ES-I3 (cell line): Measurements from ENCODE around the gene GLB1L2.

Source experiments
- H3K36me3 ChIP-seq: 2 replicates; pipeline ENCODE4 v1.6.1; 2013; ENCODE audit warnings: mild to moderate bottlenecking, low read length, control low read depth, moderate library complexity; ENCODE audit not compliant: insufficient read depth
- H3K4me1 ChIP-seq: 2 replicates; pipeline ENCODE4 v1.6.1; 2013; ENCODE audit warnings: mild to moderate bottlenecking, control low read depth, low read length; ENCODE audit not compliant: insufficient read depth
- H3K9ac ChIP-seq: 2 replicates; pipeline ENCODE4 v1.6.1; 2013; ENCODE audit warnings: low read depth, mild to moderate bottlenecking, low read length, moderate library complexity
- H3K9me3 ChIP-seq: 2 replicates; pipeline ENCODE4 v1.6.1; 2013; ENCODE audit warnings: mild to moderate bottlenecking, low read length, moderate library complexity; ENCODE audit not compliant: control insufficient read depth, insufficient read depth

GLB1L2 gene

GRCh38 chr11:134374171-134374570, 42.4 kb downstream of the GLB1L2 start:
- no peak overlapping the region for H3K9ac ChIP-seq
- H3K4me1 ChIP-seq = no peaks in the 10 kb centered on the region
- no peaks in the 10 kb centered on the region for H3K36me3 ChIP-seq
- no peaks in the 10 kb centered on the region for H3K9me3 ChIP-seq

GRCh38 chr11:134374891-134375550, 43.2 kb downstream of the GLB1L2 start:
- H3K9me3 ChIP-seq = no peaks in the 10 kb centered on the region
- no peaks in the 10 kb centered on the region for H3K36me3 ChIP-seq
- H3K9ac ChIP-seq = no peak overlapping the region
- no peaks in the 10 kb centered on the region for H3K4me1 ChIP-seq

- Histone ChIP-seq H3K4me1 (no peaks in the 10 kb centered on the region), H3K36me3 (no peaks in the 10 kb centered on the region), H3K9me3 (no peaks in the 10 kb centered on the region), H3K9ac (no peak overlapping the region)
Measured at GRCh38 chr11:134376150-134376921, 44.5 kb downstream of the GLB1L2 start.

GRCh38 chr11:134377876-134378275, 46.1 kb downstream of the GLB1L2 start:
- Histone ChIP-seq H3K4me1 (no peaks in the 10 kb centered on the region), H3K9me3 (no peaks in the 10 kb centered on the region), H3K36me3 (no peaks in the 10 kb centered on the region), H3K9ac (no peak overlapping the region)

GRCh38 chr11:134379241-134379640, 47.5 kb downstream of the GLB1L2 start:
- no peaks in the 10 kb centered on the region for H3K9me3 ChIP-seq
- H3K36me3 ChIP-seq = no peaks in the 10 kb centered on the region
- H3K9ac ChIP-seq = no peak overlapping the region
- no peaks in the 10 kb centered on the region for H3K4me1 ChIP-seq

GRCh38 chr11:134380229-134380628, 48.4 kb downstream of the GLB1L2 start:
- Histone ChIP-seq H3K4me1 (no peaks in the 10 kb centered on the region), H3K9me3 (no peaks in the 10 kb centered on the region), H3K9ac (no peak overlapping the region), H3K36me3 (no peaks in the 10 kb centered on the region)

- H3K4me1 ChIP-seq = no peaks in the 10 kb centered on the region
- no peaks in the 10 kb centered on the region for H3K9me3 ChIP-seq
- H3K36me3 ChIP-seq = no peaks in the 10 kb centered on the region
- H3K9ac ChIP-seq = no peak overlapping the region
Measured at GRCh38 chr11:134380785-134381184, 49.0 kb downstream of the GLB1L2 start.

GRCh38 chr11:134382257-134382656, 50.5 kb downstream of the GLB1L2 start:
- Histone ChIP-seq H3K36me3 (no peaks in the 10 kb centered on the region), H3K4me1 (peaks cover 8% of the 10 kb centered on the region; the same call in 1 of the 2 replicates), H3K9ac (no peak overlapping the region), H3K9me3 (no peaks in the 10 kb centered on the region)

- Histone ChIP-seq H3K4me1 (peaks cover 9% of the 10 kb centered on the region; the same call in 1 of the 2 replicates), H3K36me3 (no peaks in the 10 kb centered on the region), H3K9ac (no peak overlapping the region), H3K9me3 (no peaks in the 10 kb centered on the region)
Measured at GRCh38 chr11:134382830-134383229, 51.0 kb downstream of the GLB1L2 start.

- Histone ChIP-seq H3K4me1 (peaks cover 9% of the 10 kb centered on the region; the same call in 1 of the 2 replicates), H3K36me3 (no peaks in the 10 kb centered on the region), H3K9ac (no peak overlapping the region), H3K9me3 (no peaks in the 10 kb centered on the region)
Measured at GRCh38 chr11:134383576-134384221, 51.9 kb downstream of the GLB1L2 start.

- Histone ChIP-seq H3K4me1 (peaks cover 9% of the 10 kb centered on the region; the same call in 1 of the 2 replicates), H3K9me3 (no peaks in the 10 kb centered on the region), H3K36me3 (no peaks in the 10 kb centered on the region), H3K9ac (no peak overlapping the region)
Measured at GRCh38 chr11:134384406-134384805, 52.6 kb downstream of the GLB1L2 start.

- H3K36me3 ChIP-seq = no peaks in the 10 kb centered on the region
- H3K9me3 ChIP-seq = no peaks in the 10 kb centered on the region
- peaks cover 9% of the 10 kb centered on the region; the same call in 1 of the 2 replicates for H3K4me1 ChIP-seq
- no peak overlapping the region for H3K9ac ChIP-seq
Measured at GRCh38 chr11:134385171-134385570, 53.4 kb downstream of the GLB1L2 start.

- H3K36me3 ChIP-seq = no peaks in the 10 kb centered on the region
- peaks cover 9% of the 10 kb centered on the region; the same call in 1 of the 2 replicates for H3K4me1 ChIP-seq
- H3K9me3 ChIP-seq = no peaks in the 10 kb centered on the region
- H3K9ac ChIP-seq = no peak overlapping the region
Measured at GRCh38 chr11:134385774-134386565, 54.2 kb downstream of the GLB1L2 start.

- H3K4me1 ChIP-seq = peaks cover 9% of the 10 kb centered on the region; the same call in 1 of the 2 replicates
- H3K36me3 ChIP-seq = no peaks in the 10 kb centered on the region
- no peak overlapping the region for H3K9ac ChIP-seq
- H3K9me3 ChIP-seq = no peaks in the 10 kb centered on the region
Measured at GRCh38 chr11:134386945-134387344, 55.2 kb downstream of the GLB1L2 start.
